Inferior parietal cortex (tissue), 1 donor: ENCODE data around the gene PDX1.

Experiments used
- DNase-seq: peaks from one replicate; pipeline ENCODE4 v3.0.0-alpha.2; 2016; ENCODE audit errors: extremely low spot score

PDX1 gene

DNA sequence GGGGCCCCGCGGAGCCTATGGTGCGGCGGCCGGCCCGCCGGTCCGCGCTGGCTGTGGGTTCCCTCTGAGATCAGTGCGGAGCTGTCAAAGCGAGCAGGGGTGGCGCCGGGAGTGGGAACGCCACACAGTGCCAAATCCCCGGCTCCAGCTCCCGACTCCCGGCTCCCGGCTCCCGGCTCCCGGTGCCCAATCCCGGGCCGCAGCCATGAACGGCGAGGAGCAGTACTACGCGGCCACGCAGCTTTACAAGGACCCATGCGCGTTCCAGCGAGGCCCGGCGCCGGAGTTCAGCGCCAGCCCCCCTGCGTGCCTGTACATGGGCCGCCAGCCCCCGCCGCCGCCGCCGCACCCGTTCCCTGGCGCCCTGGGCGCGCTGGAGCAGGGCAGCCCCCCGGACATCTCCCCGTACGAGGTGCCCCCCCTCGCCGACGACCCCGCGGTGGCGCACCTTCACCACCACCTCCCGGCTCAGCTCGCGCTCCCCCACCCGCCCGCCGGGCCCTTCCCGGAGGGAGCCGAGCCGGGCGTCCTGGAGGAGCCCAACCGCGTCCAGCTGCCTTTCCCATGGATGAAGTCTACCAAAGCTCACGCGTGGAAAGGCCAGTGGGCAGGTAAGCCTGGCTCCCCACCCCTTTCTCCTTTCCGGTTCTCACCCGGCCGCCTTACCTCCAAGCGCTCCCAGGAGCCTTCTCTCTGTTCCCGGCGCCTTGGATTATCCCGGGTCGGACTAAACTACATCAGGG is at the start of gene PDX1:
PDX1 (plus strand) TSS at position 67 of the 743 bp plus-strand sequence; CDS start at position 206, 139 bp downstream.
- DNase-seq = no peak

DNA sequence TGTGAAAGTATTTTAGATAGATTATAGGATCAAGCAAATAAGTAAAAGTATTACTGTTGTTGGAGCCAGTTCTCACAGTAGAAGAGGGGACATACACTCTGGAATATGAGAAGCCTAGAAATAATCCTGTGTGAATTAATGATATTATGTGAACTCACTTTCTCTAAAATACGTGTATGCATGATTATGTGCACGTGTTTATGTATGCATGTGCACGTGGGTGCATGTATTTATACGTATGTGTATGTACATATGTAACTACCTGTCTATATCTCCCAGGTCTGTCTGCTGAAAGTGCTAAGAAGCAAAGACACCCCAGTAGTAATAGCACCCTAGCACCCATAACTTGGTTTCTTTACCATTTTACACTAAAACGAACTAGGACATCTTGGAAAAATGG is 41.5 kb upstream of the PDX1 start:
- DNase-seq = no peak

DNA sequence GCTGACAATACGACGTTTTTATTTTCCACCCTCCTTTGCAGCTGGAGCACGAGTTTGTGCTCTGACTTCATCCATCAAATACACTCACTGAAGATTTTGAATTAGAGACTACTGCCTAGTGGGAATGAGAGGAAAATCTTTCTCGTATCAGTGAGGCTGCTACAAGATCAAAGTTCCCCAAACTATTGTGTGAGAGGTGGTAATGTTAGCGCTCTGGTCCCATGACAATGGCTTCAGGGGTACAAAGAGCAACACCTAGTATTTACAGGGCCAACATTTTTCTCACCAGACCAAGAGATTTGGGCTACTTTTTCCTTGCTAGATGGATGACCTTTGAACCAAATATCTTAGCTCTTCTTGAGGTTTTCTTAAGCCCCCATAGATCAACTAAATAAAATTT is 30.3 kb upstream of the PDX1 start:
- no peak for DNase-seq

DNA sequence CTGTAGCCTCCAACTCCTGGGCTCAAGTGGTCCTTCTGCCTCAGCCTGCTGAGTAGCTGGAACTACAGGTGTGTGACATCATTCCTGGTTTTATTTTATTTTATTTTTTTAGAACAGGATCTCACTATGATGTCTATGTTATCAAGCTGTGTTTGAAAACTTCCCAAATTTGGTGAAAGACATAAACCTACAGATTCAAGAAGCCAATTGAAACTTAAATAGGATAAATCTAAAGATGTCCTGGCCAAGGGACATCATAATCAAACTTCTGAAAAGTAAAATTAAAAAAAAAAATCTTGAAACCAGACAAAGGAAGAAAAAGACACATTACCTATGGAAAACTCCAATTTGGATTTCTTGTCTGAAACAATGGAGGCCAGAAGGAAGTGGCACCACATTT is 23.1 kb upstream of the PDX1 start:
- DNase-seq = no peak

DNA sequence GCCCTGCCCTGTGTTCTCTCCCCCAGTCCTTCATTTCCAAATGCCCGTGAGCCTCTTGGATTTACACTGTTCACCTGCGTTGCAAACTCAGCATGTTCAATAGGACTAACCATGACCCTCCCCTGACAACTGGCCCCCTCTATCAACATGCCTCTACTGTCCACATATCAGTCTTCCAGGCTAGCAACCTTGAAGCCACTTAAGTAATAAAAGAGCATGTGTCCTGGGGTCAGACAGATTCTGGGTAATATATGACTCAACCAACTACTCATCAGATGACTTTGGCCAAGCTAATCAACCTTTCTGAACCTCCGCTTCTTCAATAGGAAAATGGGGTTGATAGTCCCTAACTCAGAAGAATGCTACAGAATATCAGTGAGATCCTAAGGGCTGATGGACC is 15.1 kb upstream of the PDX1 start:
- no peak for DNase-seq

DNA sequence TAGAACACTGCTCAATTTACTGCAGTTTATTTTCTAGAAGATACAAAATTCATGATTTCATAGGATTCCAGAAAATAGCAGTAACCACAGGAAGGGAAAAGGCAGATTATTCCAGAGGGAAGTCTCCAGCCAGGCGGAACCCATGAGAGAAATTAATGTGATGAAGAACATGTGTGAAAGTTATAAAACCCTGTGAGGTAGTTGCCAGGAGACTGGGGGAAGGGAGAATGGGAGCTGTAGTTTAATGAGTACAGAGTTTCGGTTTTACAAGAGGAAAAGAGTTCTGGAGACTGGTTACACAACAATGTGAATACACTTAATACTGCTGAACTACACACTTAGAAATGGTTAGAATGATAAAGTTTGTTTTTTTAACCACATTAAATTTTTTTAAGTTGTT is 14.2 kb upstream of the PDX1 start:
- DNase-seq = no peak

DNA sequence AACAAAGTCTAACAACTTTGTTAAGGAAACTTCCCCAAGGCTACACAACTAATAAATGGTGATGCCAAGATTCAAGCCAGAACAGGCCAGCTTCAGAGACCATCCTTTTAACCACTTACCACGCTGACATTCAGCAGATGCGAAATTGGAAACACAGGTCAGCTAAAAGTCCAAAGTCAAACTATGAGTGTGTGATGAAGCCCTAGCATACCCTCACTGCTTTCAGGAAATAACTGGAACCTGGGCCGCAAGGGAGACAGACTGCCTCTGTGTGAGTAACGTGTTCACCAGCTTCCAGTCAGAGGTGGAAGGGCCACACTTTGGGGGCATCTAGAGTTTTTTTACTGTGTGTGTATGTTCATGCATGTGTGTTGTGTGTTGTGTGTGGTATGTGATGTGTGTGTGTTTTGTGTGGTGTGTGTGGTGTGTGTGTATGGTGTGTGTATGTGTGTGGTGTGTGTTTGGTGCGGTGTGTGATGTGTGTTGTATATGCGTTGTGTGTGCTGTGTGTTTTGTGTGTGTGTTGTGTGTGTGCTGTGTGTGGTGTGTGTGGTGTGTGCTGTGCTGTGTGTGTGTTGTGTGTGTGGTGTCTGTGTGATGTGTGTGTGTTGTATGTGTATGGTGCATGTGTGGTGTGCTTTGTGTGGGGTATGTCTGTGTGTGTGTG is 12.5 kb upstream of the PDX1 start:
- DNase-seq = no peak

DNA sequence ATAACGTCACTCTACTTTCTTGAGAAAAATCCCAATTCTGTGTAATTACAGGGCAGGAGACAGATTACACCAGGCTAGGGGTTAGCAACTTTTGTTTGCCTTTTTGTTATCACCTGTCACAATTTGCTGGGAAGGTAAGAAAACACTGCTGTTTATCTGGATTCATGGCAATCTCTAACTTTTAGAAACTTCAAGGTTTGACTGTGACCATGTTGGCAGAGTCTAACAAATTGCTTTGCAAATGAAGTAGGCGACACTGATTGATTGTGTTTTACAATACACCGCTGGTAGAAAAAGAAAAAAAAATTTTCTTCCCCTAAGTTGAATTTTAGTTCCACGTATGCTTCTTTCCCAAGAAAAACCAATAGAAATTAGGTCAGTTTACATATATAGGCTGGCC is 10.4 kb upstream of the PDX1 start:
- DNase-seq = no peak

DNA sequence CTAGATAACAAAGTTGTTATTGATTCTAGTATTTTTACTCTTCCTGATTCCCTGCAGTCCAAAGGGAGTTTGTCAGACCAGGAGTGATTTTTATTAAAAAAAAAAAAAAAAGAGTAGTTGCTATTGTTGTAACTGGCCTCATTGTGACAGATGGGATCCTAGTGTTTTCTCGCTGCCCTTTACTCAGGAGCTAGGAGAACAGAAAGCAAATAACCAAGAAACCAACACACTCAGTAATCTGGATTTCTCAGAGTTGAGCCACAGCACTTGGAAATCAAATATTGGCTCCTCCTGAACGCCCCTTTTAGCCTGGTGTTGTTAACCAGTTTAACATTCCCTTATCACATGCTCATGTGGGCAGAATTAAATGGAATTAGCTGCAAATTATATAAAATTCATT is 8.3 kb upstream of the PDX1 start:
- DNase-seq = no peak

DNA sequence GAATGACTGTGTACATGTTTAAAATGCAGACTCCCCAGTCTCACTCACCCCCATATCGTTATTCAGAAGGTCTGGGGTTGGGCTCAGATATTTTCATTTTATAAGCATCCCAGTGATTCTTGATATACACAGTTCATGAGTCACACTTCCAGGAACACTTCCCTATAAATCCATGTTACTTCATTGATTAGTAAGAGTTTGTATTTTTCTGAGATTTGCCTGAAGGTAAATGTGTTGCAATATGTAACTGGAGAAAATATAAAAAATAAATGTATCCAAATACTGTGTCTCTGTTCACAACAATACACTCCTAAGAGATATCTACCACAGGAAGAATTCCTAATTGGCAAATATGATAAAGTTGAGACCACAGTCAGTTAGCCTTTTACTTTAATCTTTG is 6.6 kb upstream of the PDX1 start:
- DNase-seq = no peak

DNA sequence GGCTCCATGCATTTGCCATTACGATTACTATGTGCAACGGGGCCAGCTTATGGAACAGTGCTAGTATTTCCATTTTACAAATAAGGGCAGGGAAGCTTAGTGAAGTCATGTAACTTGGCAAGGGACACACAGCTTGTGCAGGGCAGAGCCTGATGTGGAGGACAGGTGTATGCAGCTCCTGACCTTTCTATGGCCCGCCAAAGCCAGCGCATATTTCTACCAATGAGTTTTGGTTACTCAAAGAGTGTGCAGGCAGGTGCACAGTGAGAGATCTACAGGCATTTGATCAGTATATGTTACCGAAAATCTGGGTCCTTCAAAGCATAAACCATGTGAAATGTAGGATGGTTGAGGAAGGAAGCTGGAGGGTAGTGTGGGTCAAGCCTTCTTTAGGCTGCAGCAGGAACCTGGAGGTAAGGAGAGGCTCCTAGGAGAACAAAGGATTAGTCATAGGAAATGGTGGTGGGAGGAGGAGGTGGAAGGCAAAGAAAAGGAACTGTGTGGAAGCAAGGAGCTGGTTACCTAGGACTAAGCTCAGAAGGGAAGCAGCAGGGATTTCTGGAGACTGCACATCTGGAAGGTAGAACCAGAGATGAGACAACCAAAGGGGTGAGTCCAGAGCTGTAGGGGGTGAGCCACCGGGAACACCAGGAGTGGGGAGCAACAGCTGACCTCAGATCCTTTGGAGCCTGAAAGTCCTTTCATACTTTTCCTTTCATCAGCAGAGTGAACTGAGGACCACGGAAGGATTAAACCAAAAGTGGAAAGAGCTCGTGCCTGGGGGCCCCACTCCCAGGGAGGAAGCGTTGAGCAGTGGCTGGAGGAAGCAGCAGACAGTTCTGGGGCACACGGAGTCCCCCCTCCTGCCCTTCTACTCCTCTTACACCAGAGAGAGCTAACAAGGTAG is 4.2 kb upstream of the PDX1 start:
- no peak for DNase-seq

DNA sequence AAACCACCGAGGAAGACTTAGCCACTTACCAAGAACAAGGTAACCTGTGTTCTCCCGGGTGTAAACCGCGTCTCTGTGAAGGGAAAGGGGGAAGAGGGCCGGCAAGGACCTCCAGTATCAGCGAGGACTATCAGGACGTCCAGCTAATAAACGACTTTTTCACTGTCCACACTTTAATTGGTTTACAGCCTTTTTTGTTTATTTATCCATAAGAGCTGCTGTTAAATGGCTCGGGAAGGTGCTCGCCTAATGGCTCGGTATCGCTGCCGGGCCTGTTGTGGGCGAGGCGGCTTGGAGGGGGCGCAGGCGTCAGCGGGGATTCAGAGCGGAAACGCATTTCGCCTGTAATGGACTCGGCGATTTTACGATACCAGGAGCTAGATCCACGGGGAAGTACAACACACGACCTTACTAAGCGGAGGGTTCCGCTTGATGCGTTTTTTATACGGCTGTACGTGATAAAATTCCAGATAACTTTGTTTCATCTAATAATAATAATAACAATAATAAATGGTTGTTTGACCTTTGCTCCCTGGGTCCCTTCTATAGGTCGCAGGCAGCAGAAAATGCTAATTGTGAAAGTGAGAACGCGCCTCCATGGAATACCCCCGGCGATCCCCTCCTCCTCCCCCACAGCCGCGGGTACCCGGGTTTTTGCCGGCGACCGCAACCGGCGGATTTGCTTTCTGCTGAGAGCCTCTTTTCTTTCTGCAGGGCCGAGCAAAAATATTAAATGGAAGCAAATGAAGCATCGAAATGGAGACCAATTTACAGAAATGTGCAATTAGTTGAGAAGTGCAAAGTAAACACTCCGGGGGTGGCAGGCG is 2.5 kb upstream of the PDX1 start:
- DNase-seq = no peak

DNA sequence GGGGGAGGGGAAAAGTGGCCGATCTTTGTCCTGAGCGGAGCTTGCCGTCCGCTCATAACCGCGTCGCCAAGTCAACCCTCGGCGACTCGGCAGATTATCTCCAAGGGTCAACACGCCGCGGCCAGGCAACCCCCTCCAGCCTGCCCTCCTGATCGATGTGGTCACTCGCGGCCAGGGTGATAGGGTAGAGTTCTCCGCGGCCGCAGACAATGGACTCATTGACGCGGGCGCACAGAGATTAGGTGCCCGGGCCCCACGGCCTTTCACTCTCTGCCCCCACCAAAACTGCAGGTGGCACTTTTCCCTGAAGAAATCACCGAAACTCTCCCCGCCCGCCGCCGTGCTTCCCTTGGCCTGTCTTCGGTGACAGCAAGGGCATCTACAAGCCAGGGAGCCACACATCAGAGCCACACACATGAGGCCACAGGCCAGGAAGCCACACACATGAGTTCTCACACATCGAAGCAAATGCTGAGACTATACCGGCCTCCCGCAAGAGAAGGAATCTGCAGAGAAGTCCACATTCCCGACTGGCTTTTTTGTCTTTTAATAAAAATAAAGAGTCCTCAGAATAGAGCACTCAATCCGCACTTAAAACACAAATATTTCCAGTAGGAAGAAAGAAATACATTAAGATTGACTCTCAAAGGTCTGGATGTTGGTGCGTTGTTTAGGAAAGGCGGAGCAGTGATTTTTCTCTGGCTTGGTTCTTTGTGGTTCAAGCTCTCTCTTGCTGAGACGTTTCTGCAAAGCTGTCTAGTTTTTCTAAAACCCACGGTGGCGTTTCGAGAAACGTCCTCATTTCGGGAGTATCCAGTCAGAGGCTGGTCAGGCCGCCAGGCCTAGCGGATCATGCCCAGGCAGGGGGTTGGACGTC is 1.5 kb upstream of the PDX1 start:
- DNase-seq = no peak

DNA sequence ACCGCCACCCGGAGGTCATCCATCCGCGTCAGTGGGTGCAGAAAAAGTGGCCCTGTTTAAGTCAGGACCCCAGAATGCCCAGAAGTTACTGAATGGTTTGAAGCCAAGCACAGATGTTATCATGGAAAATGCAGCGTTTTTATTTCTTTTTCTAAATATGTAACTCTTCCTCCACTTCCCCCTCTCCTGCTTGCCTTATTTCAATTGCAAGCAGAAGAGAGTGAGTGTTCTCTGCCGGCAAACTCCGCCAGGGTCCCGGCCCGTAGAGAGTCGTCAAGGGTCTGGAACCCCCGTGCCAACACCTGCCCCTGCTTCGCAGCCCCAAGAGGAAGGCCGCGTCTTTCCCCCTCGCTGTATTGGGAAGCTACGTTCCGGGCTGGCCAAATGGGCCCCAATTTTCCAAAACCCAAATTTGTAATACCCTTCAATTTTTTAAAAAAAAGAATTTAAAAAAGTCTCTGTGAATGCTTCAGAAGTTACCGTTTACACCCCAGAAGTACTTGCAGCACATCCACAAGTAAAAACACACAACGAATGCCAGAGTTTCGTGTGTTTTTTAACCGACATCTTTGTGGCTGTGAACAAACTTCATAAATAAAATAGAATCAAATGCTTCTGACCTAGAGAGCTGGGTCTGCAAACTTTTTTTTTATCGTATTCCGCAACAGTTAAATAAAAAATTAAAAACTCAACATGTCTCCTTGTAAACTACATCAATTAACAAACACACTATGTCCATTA is 712 bp upstream of the PDX1 start:
- no peak for DNase-seq

DNA sequence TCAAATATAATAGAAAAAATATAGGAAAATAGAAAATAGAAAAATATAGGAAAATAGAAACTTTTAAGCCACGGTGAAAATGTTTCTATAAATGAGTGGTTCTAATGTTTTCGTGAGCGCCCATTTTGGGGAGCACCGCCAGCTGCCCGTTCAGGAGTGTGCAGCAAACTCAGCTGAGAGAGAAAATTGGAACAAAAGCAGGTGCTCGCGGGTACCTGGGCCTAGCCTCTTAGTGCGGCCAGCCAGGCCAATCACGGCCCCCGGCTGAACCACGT is 204 bp upstream of the PDX1 start:
- no peak for DNase-seq

DNA sequence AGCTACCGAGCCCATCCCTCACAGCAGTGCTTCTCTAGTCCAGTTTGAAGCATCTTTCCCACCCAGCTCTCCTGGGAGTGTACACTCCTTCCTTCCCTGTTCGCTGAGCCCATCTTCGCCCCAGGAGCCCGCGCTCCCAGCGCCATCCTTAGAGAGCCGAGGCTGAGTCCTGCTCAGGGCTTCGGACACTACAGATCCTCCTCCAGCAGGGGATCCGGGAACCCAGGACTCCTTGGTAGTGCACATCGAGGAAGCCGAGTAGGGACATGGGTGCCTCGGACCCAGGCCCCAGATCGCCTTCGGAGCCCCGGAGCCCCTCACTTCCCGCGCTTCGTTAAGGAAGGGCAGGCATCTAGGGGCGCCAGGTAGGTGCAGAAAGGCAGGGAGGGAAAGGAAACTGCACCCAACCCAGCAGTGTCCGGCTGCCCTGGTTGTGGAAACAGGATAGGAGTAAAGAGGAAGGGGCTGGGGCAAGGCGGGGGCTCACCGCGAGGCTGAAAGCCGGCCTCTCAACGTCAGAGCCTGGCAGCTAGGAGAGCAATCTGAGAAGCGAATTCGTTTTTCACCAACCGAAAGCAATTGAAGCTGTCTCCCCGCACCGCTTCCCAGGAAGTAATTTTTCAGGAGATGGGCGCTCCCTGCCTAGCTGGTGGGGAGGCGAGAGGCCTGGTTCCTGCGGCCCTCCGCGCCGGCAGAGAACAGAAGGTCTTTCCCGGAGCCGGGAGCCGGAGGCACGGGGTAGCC is 1.0 kb downstream of the PDX1 start:
- no peak for DNase-seq

DNA sequence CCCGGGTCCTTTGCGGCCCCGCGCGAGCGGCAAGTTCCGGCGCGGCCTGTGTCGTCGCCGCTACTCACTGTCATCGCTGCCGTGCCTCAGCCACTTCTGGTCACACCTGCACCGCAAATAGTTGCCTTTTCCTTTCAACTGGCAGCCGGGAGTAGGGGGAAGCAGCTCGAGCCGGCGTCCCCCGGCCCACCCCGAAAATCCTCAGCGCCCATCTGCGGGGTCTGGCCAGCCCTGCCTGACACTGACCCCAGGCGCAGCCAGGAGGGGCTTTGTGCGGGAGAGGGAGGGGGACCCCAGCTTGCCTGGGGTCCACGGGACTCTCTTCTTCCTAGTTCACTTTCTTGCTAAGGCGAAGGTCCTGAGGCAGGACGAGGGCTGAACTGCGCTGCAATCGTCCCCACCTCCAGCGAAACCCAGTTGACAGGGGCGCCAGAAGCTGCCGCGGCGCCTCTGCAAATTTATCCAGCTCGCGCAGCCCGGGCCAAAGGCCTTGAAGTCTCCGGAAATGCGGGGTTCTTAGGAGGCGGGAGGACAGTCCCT is 1.7 kb downstream of the PDX1 start:
- DNase-seq = no peak

DNA sequence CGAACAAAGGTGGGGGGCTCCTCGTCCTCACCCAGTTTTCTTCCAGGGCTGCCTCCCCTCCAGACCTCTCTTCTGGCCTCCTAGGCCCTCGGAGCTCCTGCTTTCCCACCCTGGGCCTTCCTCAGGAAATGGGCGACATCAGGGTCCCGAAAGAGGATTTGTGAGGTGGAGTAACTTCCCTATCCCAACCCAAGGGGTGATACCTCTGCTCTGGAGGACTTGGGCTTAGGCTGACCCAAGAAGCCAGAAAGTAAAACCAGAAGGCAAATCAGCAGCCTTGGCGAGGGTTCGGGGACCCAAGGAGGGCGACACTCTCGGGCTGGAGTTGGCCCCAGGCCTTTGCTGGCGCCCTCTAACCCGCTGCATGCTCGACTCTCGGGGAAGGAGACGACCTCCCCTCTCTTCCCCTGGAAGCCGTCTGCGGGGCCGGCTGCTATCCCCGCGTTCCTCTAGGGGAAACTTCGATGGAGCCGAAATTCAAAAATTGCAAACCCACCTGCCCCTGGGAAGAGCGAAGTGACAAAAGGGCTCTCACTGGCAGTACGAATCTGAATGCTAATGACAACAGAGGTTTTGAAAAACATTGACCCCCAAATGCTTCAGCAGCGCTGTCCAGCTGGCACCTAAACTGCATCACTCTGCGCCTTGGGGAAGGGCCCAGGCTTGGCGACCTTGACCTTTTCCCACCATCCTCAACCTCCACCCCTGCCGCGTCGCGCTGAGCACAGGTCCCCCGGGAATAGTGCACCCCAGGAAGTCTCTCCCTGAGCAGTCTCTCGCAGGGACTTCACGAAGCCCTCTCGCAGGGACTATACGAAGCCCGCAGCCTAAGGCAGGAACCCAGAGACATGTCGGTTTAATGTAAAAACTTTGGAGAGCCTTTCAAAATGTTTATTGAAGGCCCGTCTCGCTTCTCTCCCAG is 2.4 kb downstream of the PDX1 start:
- DNase-seq = no peak
